ENCODE data around the gene PARS2.

- TF ChIP-seq CTCF (IDR thresholded peaks at IDR 0.05; ENCODE audit: low read depth, low read length, missing input control) (no peak), REST (IDR thresholded peaks at IDR 0.05) (no peak), RAD21 (IDR thresholded peaks at IDR 0.05) (no peak), TAF1 (conservative IDR thresholded peaks at IDR 0.05) (no peak), ZBTB33 (IDR thresholded peaks at IDR 0.05) (no peak), RXRA (IDR thresholded peaks at IDR 0.05) (no peak), YY1 (IDR thresholded peaks at IDR 0.05) (no peak), FOXA1 (IDR thresholded peaks at IDR 0.05) (no peak), SP1 (IDR thresholded peaks at IDR 0.05) (no peak), EGR1 (IDR thresholded peaks at IDR 0.05; ENCODE audit: low read depth in 2 of 2) (no peak), ATF3 (IDR thresholded peaks at IDR 0.05) (no peak), JUND (IDR thresholded peaks at IDR 0.05) (no peak)
These were observed 42.6 kb downstream of the PARS2 start for GRCh38 chr1:54721719-54722118.

Measured in liver (tissue), 3 donors.